Neuronal stem cell (in vitro differentiated cells): ENCODE results near the gene LYL1.

Experiments
- DNase-seq: peaks from one replicate; pipeline ENCODE4 v3.0.0-alpha.2; 2013; ENCODE audit warnings: low spot score
- H2AFZ ChIP-seq: one replicate; pipeline ENCODE4 v1.6.1; 2013; ENCODE audit warnings: mild to moderate bottlenecking, low read length, inconsistent platforms
- H2AK5ac ChIP-seq: 2 replicates; pipeline ENCODE4 v1.6.1; 2013; ENCODE audit warnings: low read depth, mild to moderate bottlenecking, inconsistent platforms, low read length, moderate library complexity, mixed read lengths
- H2BK120ac ChIP-seq: 2 replicates; pipeline ENCODE4 v1.6.1; 2013; ENCODE audit warnings: low read depth, mild to moderate bottlenecking, inconsistent platforms, low read length, moderate library complexity, mixed read lengths
- H2BK12ac ChIP-seq: one replicate; pipeline ENCODE4 v1.6.1; 2013; ENCODE audit warnings: low read length, inconsistent platforms
- H2BK15ac ChIP-seq: 2 replicates; pipeline ENCODE4 v1.6.1; 2013; ENCODE audit warnings: mild to moderate bottlenecking, low read length, inconsistent platforms, mixed read lengths
- H2BK5ac ChIP-seq: one replicate; pipeline ENCODE4 v1.6.1; 2013; ENCODE audit warnings: inconsistent platforms, mild to moderate bottlenecking, low read length, moderate library complexity
- H3K14ac ChIP-seq: one replicate; pipeline ENCODE4 v1.6.1; 2013; ENCODE audit warnings: low read length, inconsistent platforms
- H3K18ac ChIP-seq: 2 replicates; pipeline ENCODE4 v1.6.1; 2013; ENCODE audit warnings: low read length, inconsistent platforms
- H3K23ac ChIP-seq: 2 replicates; pipeline ENCODE4 v1.6.1; 2013; ENCODE audit warnings: low read depth, mild to moderate bottlenecking, mixed read lengths, low read length, inconsistent platforms; ENCODE audit not compliant: poor library complexity
- H3K27ac ChIP-seq: replicated peaks from 3 replicates; pipeline ENCODE4 v1.5.1; 2013; ENCODE audit warnings: low read length, inconsistent platforms
- H3K27me3 ChIP-seq, 3 experiments: 2 replicates each; pipeline ENCODE4 v1.6.1; 2013; ENCODE audit warnings: low read length in 3 of 3, mild to moderate bottlenecking in 2 of 3, inconsistent platforms in 1 of 3, low read depth in 1 of 3, mixed read lengths in 1 of 3, moderate library complexity in 1 of 3; ENCODE audit not compliant: control insufficient read depth in 3 of 3, insufficient read depth in 3 of 3
- H3K36me3 ChIP-seq, 2 donors: replicated peaks in 1 of 2; 2 replicates each; pipeline ENCODE4 v1.6.1; 2013; ENCODE audit warnings: low read length in 2 of 2; ENCODE audit not compliant: control insufficient read depth in 2 of 2, insufficient read depth in 2 of 2
- H3K4ac ChIP-seq: 2 replicates; pipeline ENCODE4 v1.6.1; 2013; ENCODE audit warnings: inconsistent platforms, mild to moderate bottlenecking, low read length, moderate library complexity
- H3K4me1 ChIP-seq, 2 donors: 1 replicate in 1 of 2; 2 replicates in 1 of 2; pipeline ENCODE4 v1.6.1; 2013; ENCODE audit warnings: low read length in 2 of 2, low read depth in 1 of 2; ENCODE audit not compliant: control insufficient read depth in 2 of 2, insufficient read depth in 1 of 2
- H3K4me2 ChIP-seq: one replicate; pipeline ENCODE4 v1.6.1; 2013; ENCODE audit warnings: mild to moderate bottlenecking, low read length, inconsistent platforms; ENCODE audit not compliant: insufficient read depth, poor library complexity, severe bottlenecking
- H3K4me3 ChIP-seq, 2 donors: 2 replicates each; pipeline ENCODE4 v1.5.1; 2013; ENCODE audit warnings: low read length in 2 of 2, mild to moderate bottlenecking in 2 of 2, inconsistent platforms in 1 of 2, moderate library complexity in 1 of 2
- H3K79me1 ChIP-seq: one replicate; pipeline ENCODE4 v1.6.1; 2013; ENCODE audit warnings: low read depth, mild to moderate bottlenecking, inconsistent platforms, low read length, moderate library complexity
- H3K9ac ChIP-seq: one replicate; pipeline ENCODE4 v1.6.1; 2013; ENCODE audit warnings: mild to moderate bottlenecking, low read depth, low read length, inconsistent platforms; ENCODE audit not compliant: poor library complexity
- H3K9me3 ChIP-seq, 2 donors: replicated peaks in 1 of 2; 2 replicates each; pipeline versions ENCODE3 to v1.6.1; 2013; ENCODE audit warnings: low read length in 2 of 2, mild to moderate bottlenecking in 2 of 2, inconsistent platforms in 1 of 2, low read depth in 1 of 2, mixed read lengths in 1 of 2, moderate library complexity in 1 of 2; ENCODE audit not compliant: control insufficient read depth in 2 of 2, insufficient read depth in 1 of 2
- H4K8ac ChIP-seq: one replicate; pipeline ENCODE4 v1.6.1; 2013; ENCODE audit warnings: low read depth, mild to moderate bottlenecking, inconsistent platforms, low read length, moderate library complexity
- H4K91ac ChIP-seq: one replicate; pipeline ENCODE4 v1.6.1; 2013; ENCODE audit warnings: low read length, low read depth, mild to moderate bottlenecking, inconsistent platforms; ENCODE audit not compliant: poor library complexity
- WGBS, 2 donors: extraction: QIAGEN DNeasy Blood & Tissue Kit; methylation state at CpG; one replicate each; pipeline ENCODE4 v1.1.7; 2013; ENCODE audit warnings: missing lambda C conversion rate in 2 of 2, mixed read lengths in 1 of 2; ENCODE audit not compliant: insufficient read length in 2 of 2, insufficient replicate concordance in 1 of 2; ENCODE audit errors: extremely low coverage in 2 of 2; 5-methylcytosine and 5-hydroxymethylcytosine counted together

The LYL1 gene

DNA sequence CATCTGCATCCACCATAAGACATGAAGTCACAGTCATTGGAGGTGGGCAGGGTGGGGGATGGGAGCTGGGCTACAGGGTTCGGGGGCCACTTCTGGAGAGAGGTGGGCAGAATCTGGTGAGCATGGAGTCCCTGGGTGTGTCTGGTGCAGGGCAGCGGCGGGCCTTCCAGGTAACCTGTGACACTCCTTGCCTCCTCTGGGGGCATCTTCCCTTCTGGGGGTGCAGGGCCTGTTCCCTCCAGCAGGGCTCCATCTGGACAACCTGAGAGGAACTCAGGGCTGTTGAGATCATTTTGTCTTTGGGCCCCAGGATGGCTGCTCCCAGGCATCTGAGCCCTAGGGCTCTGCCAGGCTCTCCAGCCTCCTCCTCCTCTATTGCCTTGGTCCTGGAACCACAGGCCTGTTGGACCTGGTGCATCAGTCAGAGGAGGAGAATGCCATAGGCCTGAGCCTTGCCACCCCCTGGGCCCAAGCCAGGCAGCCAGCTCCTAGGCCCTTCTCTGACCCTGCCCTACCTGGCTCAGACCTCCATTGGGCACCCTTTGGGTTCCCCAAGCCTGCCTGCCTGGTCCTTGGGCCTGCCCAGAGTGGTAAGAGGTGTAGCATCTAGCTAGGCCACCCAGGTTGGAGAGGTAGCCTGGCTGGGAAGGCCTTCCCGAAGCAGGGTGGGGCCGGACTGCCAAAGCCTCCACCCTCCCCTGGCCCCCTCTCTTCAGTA, 13.4 kb downstream of the LYL1 start:
- Histone ChIP-seq H3K9me3 (no peaks in the 10 kb centered on the region), H3K4me3 (no peak overlapping the region), H4K91ac (peak overlapping the region; percentile 1), H3K27me3 (peaks cover 0 to 90% (median 19%) of the 10 kb centered on the region in 3 experiments), H3K4me1 (peaks cover 14 to 21% of the 10 kb centered on the region in 2 donors), H2BK5ac (peak overlapping the region; percentile 4), H2BK12ac (peak overlapping the region; percentile 52), H2BK15ac (no peak overlapping the region), H3K4me2 (no peak overlapping the region), H3K27ac (no peak overlapping the region), H2AK5ac (peak overlapping the region; percentile 30), H4K8ac (no peak overlapping the region), H3K36me3 (no peaks in the 10 kb centered on the region), H2AFZ (no peak overlapping the region), H3K4ac (no peak overlapping the region), H3K9ac (no peak overlapping the region), H2BK120ac (no peak overlapping the region), H3K14ac (no peak overlapping the region), H3K79me1 (no peaks in the 10 kb centered on the region), H3K18ac (no peak overlapping the region), H3K23ac (no peak overlapping the region)
- DNase-seq = no peak
- WGBS, 2 donors = no CpG with 5 or more reads among the region's 5 CpGs

DNA sequence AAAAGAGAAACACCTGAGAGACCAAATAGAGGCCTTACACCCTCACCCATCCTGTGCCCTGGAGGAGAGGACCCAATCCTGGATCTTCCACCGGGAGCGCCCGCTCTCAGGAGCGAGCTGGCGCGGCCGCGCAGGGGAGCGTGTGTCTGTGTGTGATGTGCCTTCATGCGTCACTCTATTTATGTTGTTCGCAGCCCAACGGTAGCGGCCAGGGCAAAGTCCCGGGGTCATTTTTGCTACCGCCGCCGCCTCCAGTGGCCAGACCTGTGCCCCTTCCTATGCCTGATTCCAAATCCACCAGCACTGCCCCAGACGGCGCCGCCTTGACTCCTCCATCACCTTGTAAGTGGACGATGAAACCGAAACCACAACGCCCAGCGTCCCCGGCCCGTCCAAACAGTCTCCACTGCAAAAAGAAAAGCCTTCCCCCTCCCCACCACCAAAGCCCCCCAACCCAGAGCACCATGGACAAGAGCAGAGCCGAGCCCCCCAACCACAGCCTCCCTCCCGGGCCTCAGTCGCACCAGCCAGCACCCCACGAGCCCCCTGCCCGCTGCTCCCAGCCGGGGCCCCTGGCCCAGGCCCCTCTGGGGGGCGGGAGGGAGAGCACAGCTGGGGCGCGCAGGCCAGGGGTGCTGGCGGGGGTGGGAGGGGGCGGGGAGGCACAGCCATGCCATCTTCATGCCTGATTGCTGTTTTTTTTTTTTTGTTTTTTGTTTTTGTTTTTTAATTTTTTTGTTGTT, 14.7 kb downstream of the LYL1 start:
- H3K27ac ChIP-seq = no peak overlapping the region
- no peak overlapping the region for H2BK15ac ChIP-seq
- no peak overlapping the region for H3K4ac ChIP-seq
- DNase-seq = no peak
- no peak overlapping the region for H2BK5ac ChIP-seq
- H3K36me3 ChIP-seq = no peaks in the 10 kb centered on the region
- H3K4me3 ChIP-seq = no peak overlapping the region
- H2AFZ ChIP-seq = no peak overlapping the region
- WGBS, 2 donors = no CpG with 5 or more reads among the region's 37 CpGs
- H3K9ac ChIP-seq = no peak overlapping the region
- no peaks in the 10 kb centered on the region for H3K9me3 ChIP-seq
- H3K4me1 ChIP-seq = peaks cover 11 to 16% of the 10 kb centered on the region in 2 donors
- H2BK12ac ChIP-seq = no peak overlapping the region
- no peak overlapping the region for H3K14ac ChIP-seq
- H4K91ac ChIP-seq = no peak overlapping the region
- H3K4me2 ChIP-seq = no peak overlapping the region
- no peak overlapping the region for H2BK120ac ChIP-seq
- H3K27me3 ChIP-seq = peaks cover 0 to 92% (median 14%) of the 10 kb centered on the region in 3 experiments
- no peak overlapping the region for H3K23ac ChIP-seq
- H2AK5ac ChIP-seq = no peak overlapping the region
- no peaks in the 10 kb centered on the region for H3K79me1 ChIP-seq
- no peak overlapping the region for H3K18ac ChIP-seq
- no peak overlapping the region for H4K8ac ChIP-seq

DNA sequence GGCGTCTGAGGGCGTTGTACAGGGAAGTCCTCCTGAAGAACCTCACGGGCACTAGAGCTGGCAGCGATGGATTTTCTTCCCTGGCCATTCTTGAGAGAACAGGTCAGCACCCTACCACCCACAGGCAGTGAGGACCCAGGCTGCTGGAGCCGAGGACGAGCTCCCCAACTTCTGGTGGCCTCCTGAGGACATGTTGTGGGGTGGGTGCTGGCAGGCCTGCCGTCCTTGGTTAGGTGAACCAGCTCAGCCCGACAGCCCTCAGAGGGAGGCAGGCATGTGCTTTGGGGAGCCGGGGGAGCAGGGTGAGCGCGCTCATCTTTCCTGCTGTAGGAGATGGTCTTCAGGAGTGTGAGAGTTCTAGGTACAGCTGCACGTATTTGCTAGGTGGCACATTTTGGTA, 15.4 kb downstream of the LYL1 start:
- H3K79me1 ChIP-seq = no peaks in the 10 kb centered on the region
- no peak overlapping the region for H4K8ac ChIP-seq
- H3K4ac ChIP-seq = no peak overlapping the region
- no peak overlapping the region for H2AK5ac ChIP-seq
- H4K91ac ChIP-seq = no peak overlapping the region
- no peaks in the 10 kb centered on the region for H3K9me3 ChIP-seq
- H3K27me3 ChIP-seq = peaks cover 0 to 91% (median 12%) of the 10 kb centered on the region in 3 experiments
- H3K4me3 ChIP-seq = no peak overlapping the region
- H2BK5ac ChIP-seq = no peak overlapping the region
- H2AFZ ChIP-seq = no peak overlapping the region
- peaks cover 13 to 17% of the 10 kb centered on the region in 2 donors for H3K4me1 ChIP-seq
- DNase-seq = no peak
- H3K14ac ChIP-seq = no peak overlapping the region
- no peak overlapping the region for H3K9ac ChIP-seq
- no peak overlapping the region for H2BK12ac ChIP-seq
- no peak overlapping the region for H3K27ac ChIP-seq
- no peak overlapping the region for H2BK15ac ChIP-seq
- no peak overlapping the region for H2BK120ac ChIP-seq
- H3K4me2 ChIP-seq = no peak overlapping the region
- WGBS, 2 donors = no CpG with 5 or more reads among the region's 12 CpGs
- no peak overlapping the region for H3K18ac ChIP-seq
- no peaks in the 10 kb centered on the region for H3K36me3 ChIP-seq
- no peak overlapping the region for H3K23ac ChIP-seq

DNA sequence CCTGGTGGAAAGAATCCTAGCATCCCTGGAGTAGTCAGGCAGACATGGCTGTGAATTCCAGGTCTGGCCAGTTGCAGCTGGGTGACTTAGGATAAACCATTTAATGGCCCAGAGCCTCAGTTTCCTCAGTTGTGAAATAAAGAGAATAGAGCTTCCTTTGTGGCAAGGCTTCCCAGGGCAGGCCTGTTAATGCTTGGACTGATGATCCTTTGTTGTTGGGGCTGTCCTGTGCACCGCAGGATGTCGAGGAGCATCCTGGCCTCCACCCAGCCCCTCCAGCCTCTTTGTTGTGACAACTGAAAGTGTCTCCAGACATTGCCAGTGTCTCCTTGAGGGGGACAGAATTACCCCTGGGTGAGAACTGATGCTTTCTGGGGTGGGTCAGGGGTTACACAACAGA, 16.3 kb downstream of the LYL1 start:
- Histone ChIP-seq H3K14ac (no peak overlapping the region), H2BK12ac (no peak overlapping the region), H3K4me2 (no peak overlapping the region), H3K4me1 (peaks cover 5 to 8% of the 10 kb centered on the region in 2 donors), H2BK5ac (no peak overlapping the region), H3K36me3 (no peaks in the 10 kb centered on the region), H3K9ac (no peak overlapping the region), H3K18ac (no peak overlapping the region), H3K9me3 (no peaks in the 10 kb centered on the region), H3K79me1 (no peaks in the 10 kb centered on the region), H3K27ac (no peak overlapping the region), H2AK5ac (no peak overlapping the region), H3K4me3 (no peak overlapping the region), H3K23ac (no peak overlapping the region), H4K8ac (no peak overlapping the region), H2BK120ac (no peak overlapping the region), H2BK15ac (no peak overlapping the region), H2AFZ (no peak overlapping the region), H4K91ac (no peak overlapping the region), H3K27me3 (peaks cover 0 to 92% (median 6%) of the 10 kb centered on the region in 3 experiments), H3K4ac (no peak overlapping the region)
- no peak for DNase-seq
- WGBS, 2 donors = no CpG with 5 or more reads among the region's 2 CpGs
